H1 (cell line): ENCODE results near the gene ARHGEF19. TPM values are rescaled to one million over a fixed set of nuclear protein-coding genes. Genes with fewer than 3 reads are reported as not detected.

Source experiments
- CTCF ChIA-PET: fragments of 300-600 bp; sonication (Branson Sonifier 250); formaldehyde crosslinking; loops from one replicate; lab custom pipeline; 2021; ENCODE audit not compliant: partially characterized antibody; lab: Charles Lee
- POLR2A ChIA-PET: fragments of 300-600 bp; sonication (Branson Sonifier 250); formaldehyde crosslinking; loops from one replicate; lab custom pipeline; 2021; ENCODE audit warnings: inconsistent platforms; ENCODE audit not compliant: partially characterized antibody; lab: Charles Lee
- DNase-seq, 2 experiments: peaks; one replicate each; pipeline versions ENCODE4 v3.0.0 to v3.0.0-alpha.2; 2010 to 2022; ENCODE audit warnings: low spot score in 2 of 2, low read depth in 1 of 2, mixed read lengths in 1 of 2
- FAIRE-seq: peaks from 2 replicates; lab custom pipeline; 2011; peaks lifted over from hg19 to GRCh38; lab: Jason Lieb, UNC
- H2AFZ ChIP-seq: 2 replicates; pipeline ENCODE4 v1.8.1; 2012; ENCODE audit warnings: low read length, inconsistent platforms
- H2AK5ac ChIP-seq: 2 replicates; pipeline ENCODE4 v1.6.1; 2013; ENCODE audit warnings: low read depth, low read length
- H2BK120ac ChIP-seq: replicated peaks from 2 replicates; pipeline ENCODE3; 2013; ENCODE audit warnings: low read depth, low read length, inconsistent platforms
- H2BK12ac ChIP-seq: 2 replicates; pipeline ENCODE4 v1.6.1; 2013; ENCODE audit warnings: low read depth, low read length
- H2BK15ac ChIP-seq: 2 replicates; pipeline ENCODE4 v1.6.1; 2013; ENCODE audit warnings: low read length
- H2BK20ac ChIP-seq: 2 replicates; pipeline ENCODE4 v1.6.1; 2013; ENCODE audit warnings: low read length
- H2BK5ac ChIP-seq: 2 replicates; pipeline ENCODE4 v1.6.1; 2013; ENCODE audit warnings: low read depth, low read length
- H3K14ac ChIP-seq: 2 replicates; pipeline ENCODE4 v1.6.1; 2013; ENCODE audit warnings: inconsistent platforms; ENCODE audit not compliant: insufficient read length
- H3K18ac ChIP-seq: 2 replicates; pipeline ENCODE4 v1.6.1; 2013; ENCODE audit warnings: low read length; ENCODE audit errors: extremely low read depth
- H3K23ac ChIP-seq: 2 replicates; pipeline ENCODE4 v1.6.1; 2013; ENCODE audit warnings: inconsistent platforms; ENCODE audit not compliant: insufficient read length
- H3K23me2 ChIP-seq: 2 replicates; pipeline ENCODE4 v1.6.1; 2013; ENCODE audit warnings: low read depth, low read length
- H3K27ac ChIP-seq: 2 replicates; pipeline ENCODE4 v1.6.1; 2011; ENCODE audit warnings: low read depth, low read length, inconsistent platforms
- H3K27me3 ChIP-seq, 4 experiments: replicated peaks in 1 of 4; 1 replicate in 1 of 4; 2 replicates in 3 of 4; pipeline versions ENCODE4 v1.6.1 to v1.8.1; 2011 to 2013; ENCODE audit warnings: low read length in 3 of 4, mild to moderate bottlenecking in 3 of 4, inconsistent platforms in 2 of 4, mixed read lengths in 2 of 4, moderate library complexity in 1 of 4; ENCODE audit not compliant: control insufficient read depth in 3 of 4, insufficient read depth in 3 of 4; ENCODE audit errors: extremely low read depth in 1 of 4
- H3K36me3 ChIP-seq, 4 experiments: 2 replicates each; pipeline versions ENCODE4 v1.6.1 to v1.8.1; 2011 to 2013; ENCODE audit warnings: mild to moderate bottlenecking in 4 of 4, low read length in 3 of 4, moderate library complexity in 2 of 4, control low read depth in 1 of 4, inconsistent platforms in 1 of 4; ENCODE audit not compliant: insufficient read depth in 4 of 4, control insufficient read depth in 2 of 4
- H3K4ac ChIP-seq: replicated peaks from 2 replicates; pipeline ENCODE3; 2013; ENCODE audit warnings: low read length, low read depth, mixed read lengths, inconsistent platforms; ENCODE audit not compliant: insufficient read length
- H3K4me1 ChIP-seq, 4 experiments: replicated peaks in 1 of 4; 1 replicate in 1 of 4; 2 replicates in 3 of 4; pipeline versions ENCODE4 v1.6.1 to v1.8.1; 2011 to 2013; ENCODE audit warnings: low read length in 3 of 4, inconsistent platforms in 2 of 4, mixed read lengths in 1 of 4; ENCODE audit not compliant: insufficient read depth in 4 of 4, control insufficient read depth in 3 of 4
- H3K4me2 ChIP-seq, 2 experiments: 2 replicates each; pipeline versions ENCODE4 v1.6.1 to v1.8.1; 2011 to 2013; ENCODE audit warnings: low read depth in 2 of 2, low read length in 2 of 2, control low read depth in 1 of 2, inconsistent platforms in 1 of 2, mild to moderate bottlenecking in 1 of 2; ENCODE audit not compliant: insufficient read depth in 1 of 2
- H3K4me3 ChIP-seq, 4 experiments: fragments of 200-600, 300-600 bp in 1 of 4; sonication (generic), shearing (Covaris generic), sonication (Bioruptor Twin) in 1 of 4; 2 replicates each; pipeline versions ENCODE4 v1.5.1 to v1.8.1; 2011 to 2016; ENCODE audit warnings: low read length in 4 of 4, low read depth in 3 of 4, control low read depth in 2 of 4, inconsistent platforms in 2 of 4, mild to moderate bottlenecking in 2 of 4, mixed read lengths in 1 of 4, moderate library complexity in 1 of 4; ENCODE audit not compliant: insufficient read depth in 2 of 4; ENCODE audit errors: extremely low read depth in 1 of 4
- H3K56ac ChIP-seq: replicated peaks from 2 replicates; pipeline ENCODE3; 2013; ENCODE audit warnings: low read depth, mild to moderate bottlenecking, mixed read lengths, low read length, inconsistent platforms; ENCODE audit not compliant: insufficient read length
- H3K79me1 ChIP-seq: 2 replicates; pipeline ENCODE4 v1.6.1; 2013; ENCODE audit warnings: low read depth, low read length, control low read depth
- H3K79me2 ChIP-seq, 2 experiments: 2 replicates each; pipeline versions ENCODE4 v1.6.1 to v1.8.1; 2012 to 2013; ENCODE audit warnings: low read length in 2 of 2, mild to moderate bottlenecking in 2 of 2, inconsistent platforms in 1 of 2; ENCODE audit not compliant: insufficient read depth in 2 of 2, control insufficient read depth in 1 of 2
- H3K9ac ChIP-seq, 4 experiments: replicated peaks in 1 of 4; 1 replicate in 1 of 4; 2 replicates in 3 of 4; pipeline versions ENCODE4 v1.6.1 to v1.8.1; 2011 to 2013; ENCODE audit warnings: low read depth in 3 of 4, low read length in 3 of 4, control low read depth in 2 of 4, mild to moderate bottlenecking in 2 of 4, moderate library complexity in 2 of 4, inconsistent platforms in 1 of 4; ENCODE audit errors: extremely low read depth in 1 of 4
- H3K9me3 ChIP-seq, 2 experiments: 2 replicates each; pipeline versions ENCODE4 v1.6.1 to v1.8.1; 2012 to 2013; ENCODE audit warnings: mild to moderate bottlenecking in 2 of 2, moderate library complexity in 2 of 2, control low read depth in 1 of 2, inconsistent platforms in 1 of 2, low read depth in 1 of 2, low read length in 1 of 2, mixed read lengths in 1 of 2; ENCODE audit not compliant: insufficient read depth in 2 of 2
- H4K20me1 ChIP-seq, 2 experiments: replicated peaks in 1 of 2; 2 replicates each; pipeline versions ENCODE3 to v1.8.1; 2011 to 2013; ENCODE audit warnings: inconsistent platforms in 2 of 2, low read length in 2 of 2, mild to moderate bottlenecking in 1 of 2; ENCODE audit not compliant: insufficient read depth in 2 of 2, control insufficient read depth in 1 of 2
- H4K5ac ChIP-seq: 2 replicates; pipeline ENCODE4 v1.6.1; 2013; ENCODE audit warnings: low read length, low read depth, mixed read lengths, inconsistent platforms; ENCODE audit not compliant: insufficient read length
- H4K8ac ChIP-seq: 2 replicates; pipeline ENCODE4 v1.8.0; 2013; ENCODE audit warnings: mild to moderate bottlenecking, moderate library complexity, low read length, inconsistent platforms; ENCODE audit not compliant: insufficient read depth; ENCODE audit errors: extremely low read depth
- H4K91ac ChIP-seq: replicated peaks from 2 replicates; pipeline ENCODE3; 2013; ENCODE audit warnings: low read length, mixed read lengths, inconsistent platforms; ENCODE audit not compliant: insufficient read length
- BACH1 ChIP-seq: IDR thresholded peaks from 2 replicates; pipeline ENCODE4 v1.6.1; 2012; ENCODE audit warnings: low read length, improper control_type of control experiment
- CTBP2 ChIP-seq: IDR thresholded peaks from 2 replicates; pipeline ENCODE4 v1.7.0; 2011; ENCODE audit warnings: borderline replicate concordance, mild to moderate bottlenecking, moderate library complexity, mixed read lengths, low read length; ENCODE audit not compliant: insufficient read depth, insufficient read length
- EZH2 ChIP-seq: fragments of 200-600 bp; sonication (generic); IDR thresholded peaks from 2 replicates; pipeline ENCODE4 v1.7.1; 2012; ENCODE audit warnings: low read depth, mild to moderate bottlenecking, moderate library complexity, low read length, inconsistent platforms; ENCODE audit not compliant: severe bottlenecking
- KDM1A ChIP-seq: fragments of 200-600, 300-600 bp; sonication (generic); IDR thresholded peaks from 2 replicates; pipeline ENCODE4 v1.7.1; 2016; ENCODE audit warnings: mild to moderate bottlenecking, low read length, borderline replicate concordance
- POU5F1 ChIP-seq: IDR thresholded peaks from 2 replicates; pipeline ENCODE4 v1.6.1; 2011; ENCODE audit warnings: low read depth, mild to moderate bottlenecking, low read length, moderate library complexity
- RBBP5 ChIP-seq: IDR thresholded peaks from 2 replicates; pipeline ENCODE4 v1.7.1; 2012; ENCODE audit warnings: low read depth, mild to moderate bottlenecking, inconsistent platforms, low read length, moderate library complexity, borderline replicate concordance
- SAP30 ChIP-seq: fragments of 300-600 bp; sonication (generic); IDR thresholded peaks from 2 replicates; pipeline ENCODE4 v1.7.1; 2012; ENCODE audit warnings: low read length, moderate library complexity, mild to moderate bottlenecking, inconsistent platforms; ENCODE audit not compliant: insufficient read depth, insufficient replicate concordance
- SIRT6 ChIP-seq: IDR thresholded peaks from one replicate; pipeline ENCODE4 v1.7.1; 2012; ENCODE audit warnings: low read length, inconsistent platforms
- TAF1 ChIP-seq: IDR thresholded peaks from 2 replicates; pipeline ENCODE4 v1.6.1; 2011; ENCODE audit warnings: mild to moderate bottlenecking, low read depth, low read length
- USF2 ChIP-seq: IDR thresholded peaks from 2 replicates; pipeline ENCODE4 v1.6.1; 2011; ENCODE audit warnings: low read length, improper control_type of control experiment
- WGBS, 2 experiments: shearing (Covaris generic) in 1 of 2; methylation state at CpG; one replicate each; pipeline versions ENCODE4 v1.1.6 to v1.1.7; 2013 to 2015; ENCODE audit warnings: low lambda C conversion rate in 2 of 2, mixed read lengths in 2 of 2, inconsistent platforms in 1 of 2, low coverage in 1 of 2, missing lambda C conversion rate in 1 of 2; ENCODE audit not compliant: insufficient replicate concordance in 2 of 2, insufficient coverage in 1 of 2, insufficient read length in 1 of 2; ENCODE audit errors: extremely low coverage in 1 of 2, missing lambda C conversion rate in 1 of 2; 5-methylcytosine and 5-hydroxymethylcytosine counted together
- polyA plus RNA-seq, 7 experiments: library from polyadenylated mRNA; depleted of rRNA in 3 of 7; stranded (reverse) in 5 of 7; unstranded in 2 of 7; fragments of >200 nt in 5 of 7; fragments of 200-250 nt in 2 of 7; gene quantifications; 1 replicate in 5 of 7; 2 replicates in 1 of 7; 4 replicates in 1 of 7; pipeline versions ENCODE4 v1.2.1 to v1.2.3, GENCODE V29; 2011 to 2013; ENCODE audit warnings: missing spikeins in 2 of 7, mixed read lengths in 2 of 7
- total RNA-seq: library from RNA; stranded (reverse); fragmentation: NEBNext Ultra II Directional; extraction: Animal tissue kit (Norgen Biotek cat#: 25700); gene quantifications from 2 replicates; pipeline ENCODE4 v1.2.1, GENCODE V29; 2021

ARHGEF19 gene
- total and polyA plus RNA-seq, 2 of the 8 experiments (the other 6 are each of a cell fraction or from before 2014, with no cell fraction given) = 47.5 to 56.4 TPM

DNA sequence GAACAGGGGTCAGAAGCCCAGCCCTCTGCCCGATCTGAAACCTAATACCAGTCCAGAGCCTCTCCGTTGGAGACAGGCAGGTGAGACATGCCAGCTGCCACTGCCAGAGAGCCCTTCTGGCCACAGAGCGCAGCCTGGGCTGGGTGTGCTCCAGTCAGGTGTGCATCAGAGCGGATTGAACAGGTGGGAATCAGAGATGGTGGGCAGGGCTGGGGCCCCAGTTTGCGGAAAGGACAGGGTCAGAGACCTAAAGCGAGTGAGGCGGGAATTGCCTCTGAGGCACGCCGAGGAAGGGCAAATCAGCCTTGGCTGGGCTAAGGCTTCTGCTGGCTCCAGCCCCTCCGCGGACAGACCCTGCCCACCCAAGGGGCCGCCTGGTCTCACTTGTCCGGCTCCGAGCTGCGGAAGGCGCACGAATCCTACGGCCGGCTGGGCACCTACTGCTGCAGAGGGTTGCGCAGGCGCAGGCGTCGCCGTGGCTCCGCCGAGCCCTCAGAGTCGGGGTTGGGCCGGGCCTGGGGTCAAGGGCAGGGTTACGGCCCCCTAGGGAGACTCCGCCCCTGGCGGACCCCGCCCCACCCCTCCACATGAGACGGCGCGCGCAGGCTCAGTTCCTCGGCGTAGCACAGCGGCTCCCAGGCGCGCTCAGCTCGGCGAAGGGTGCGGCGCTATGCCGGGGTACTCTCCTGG is 14.2 kb upstream of the ARHGEF19 start:
- ChIA-PET CTCF (interaction anchor here (0.6 to 13.8 kb wide), 8 partner anchors 10 to 147 kb away, joined by 3 to 106 read pairs (median 3); partner anchors contain the start of gene ARHGEF19), POLR2A (interaction anchor here (0.8 to 5.3 kb wide), 5 partner anchors 9 to 22 kb away, joined by 3 to 32 read pairs (median 6); partner anchors contain the start of genes ARHGEF19 and CPLANE2)
- Histone ChIP-seq H3K9ac (peak overlapping the region in 1 of 4 experiments; percentile 35; a peak in 1 of 7 replicates), H3K27me3 (peaks cover 18 to 56% (median 46%) of the 10 kb centered on the region in 4 experiments), H3K79me1 (no peaks in the 10 kb centered on the region; the same call in 1 of the 2 replicates), H3K9me3 (no peaks in the 10 kb centered on the region), H2BK20ac (no peak overlapping the region), H2BK120ac (no peak overlapping the region), H2AK5ac (no peak overlapping the region), H2AFZ (peak overlapping the region; percentile 9; the same call in 1 of the 2 replicates), H3K4me2 (peak overlapping the region; percentile 73 to 99), H3K27ac (no peak overlapping the region), H4K91ac (no peak overlapping the region), H4K5ac (no peak overlapping the region), H2BK12ac (peak overlapping the region; percentile 75; the same call in 1 of the 2 replicates), H4K20me1 (peaks cover 7 to 8% of the 10 kb centered on the region in 2 experiments), H2BK5ac (peak overlapping the region; percentile 71; the same call in 1 of the 2 replicates), H3K18ac (peak overlapping the region; percentile 86), H3K56ac (no peak overlapping the region), H3K14ac (no peak overlapping the region), H3K4me3 (peak overlapping the region; percentile 24 to 62 (median 54); a peak in 7 of 8 replicates), H3K4me1 (peaks cover 0 to 16% (median 9%) of the 10 kb centered on the region in 4 experiments; a peak in 5 of 7 replicates), H3K23ac (no peak overlapping the region), H3K23me2 (peaks cover 11% of the 10 kb centered on the region), H3K79me2 (no peaks in the 10 kb centered on the region), H3K4ac (peak overlapping the region; percentile 76), H2BK15ac (peak overlapping the region; percentile 88; the same call in 1 of the 2 replicates), H3K36me3 (no peaks in the 10 kb centered on the region), H4K8ac (peak overlapping the region; percentile 84)
- DNase-seq (peak in 1 of 2 experiments; percentile 94), FAIRE-seq (no peak)
- WGBS, 2 experiments = 3% methylated on average over 40 of the region's 46 CpGs; no CpG with 5 or more reads in 1 of the 2 experiments
- TF ChIP-seq USF2 (no peak), RBBP5 (0 out of 2 replicates have a peak, but pooled peaks have one; percentile 19), SAP30 (no peak), BACH1 (no peak), KDM1A (no peak), TAF1 (no peak), SIRT6 (no peak), CTBP2 (no peak), POU5F1 (no peak), EZH2 (no peak)
